HG02885 (cell line): ENCODE measurements around the gene TMPRSS11A.

Experiments
- ATAC-seq: cut with Tn5 transposase; IDR thresholded peaks from one replicate; pipeline ENCODE4 v1.9.1; 2021; ENCODE audit warnings: mild to moderate bottlenecking; ENCODE audit not compliant: unreplicated experiment, poor library complexity

TMPRSS11A gene

DNA sequence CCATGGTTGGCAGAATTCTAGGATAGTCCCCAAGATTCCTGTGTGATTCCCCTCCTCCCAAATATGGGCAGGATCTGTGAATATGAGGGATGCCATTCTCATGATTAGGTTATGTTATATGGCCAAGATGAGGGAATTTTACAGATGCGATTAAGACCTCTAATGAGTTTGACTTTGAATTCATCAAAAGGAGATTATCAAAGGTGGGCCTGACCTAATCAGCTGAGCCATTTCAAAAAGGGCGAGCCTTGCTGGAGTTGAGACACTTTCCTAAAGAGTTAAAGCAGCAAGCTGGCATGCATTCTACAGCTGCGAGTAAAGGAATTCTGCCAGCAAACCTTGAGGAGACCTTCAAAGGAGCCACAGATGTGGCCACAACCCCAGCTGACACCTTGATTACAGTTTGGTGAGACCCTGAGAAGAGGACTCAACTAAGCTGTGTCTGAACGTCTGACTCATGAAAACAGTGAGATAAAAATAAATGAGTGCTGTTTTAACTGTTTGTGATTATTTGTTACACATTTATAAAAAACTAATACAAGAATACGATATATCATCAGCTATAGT, 47.8 kb downstream of the TMPRSS11A start:
- ATAC-seq, result no peak

DNA sequence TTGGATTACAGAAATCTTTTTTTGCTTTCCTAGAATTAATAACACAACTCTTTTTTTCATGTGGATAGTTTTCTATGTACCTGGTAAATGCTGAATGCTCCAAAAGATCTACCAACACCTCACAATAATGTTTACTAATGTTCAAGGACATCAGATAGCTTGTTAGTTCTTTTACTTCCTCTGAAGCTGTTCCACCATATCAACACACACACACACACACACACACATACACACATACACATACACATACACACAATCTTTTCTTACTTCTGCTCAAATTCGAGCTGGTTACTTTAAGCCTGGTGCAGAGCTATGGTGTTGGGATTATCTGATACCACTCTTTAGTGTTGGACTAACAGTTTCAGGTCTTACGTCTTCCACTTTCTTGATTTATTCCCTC, 51.2 kb downstream of the TMPRSS11A start:
- ATAC-seq, result no peak

- no peak for ATAC-seq
Observed at GRCh38 chr4:67911638-67912037, 51.7 kb downstream of the TMPRSS11A start.

- no peak for ATAC-seq
Observed at GRCh38 chr4:67911141-67911540, 52.2 kb downstream of the TMPRSS11A start.

DNA sequence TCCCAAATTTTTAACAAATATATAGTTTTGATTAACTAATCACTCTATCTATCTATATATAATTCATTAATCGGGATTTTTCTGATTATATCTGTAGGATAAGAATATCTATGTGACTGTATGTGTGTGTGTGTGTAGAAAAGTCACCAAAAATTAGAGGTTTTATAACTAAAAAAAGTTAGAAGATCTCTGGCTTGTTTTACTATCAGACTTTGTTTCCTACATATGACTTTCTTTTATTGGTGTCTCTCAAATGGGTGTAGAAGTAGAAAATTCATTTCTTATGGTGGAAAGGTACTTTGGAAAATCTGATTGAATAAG, 52.7 kb downstream of the TMPRSS11A start:
- ATAC-seq, result no peak

GRCh38 chr4:67909905-67910584, 53.2 kb downstream of the TMPRSS11A start:
- peak; percentile 64 for ATAC-seq

- ATAC-seq, result no peak
Observed at GRCh38 chr4:67907650-67908049, 55.6 kb downstream of the TMPRSS11A start.

DNA sequence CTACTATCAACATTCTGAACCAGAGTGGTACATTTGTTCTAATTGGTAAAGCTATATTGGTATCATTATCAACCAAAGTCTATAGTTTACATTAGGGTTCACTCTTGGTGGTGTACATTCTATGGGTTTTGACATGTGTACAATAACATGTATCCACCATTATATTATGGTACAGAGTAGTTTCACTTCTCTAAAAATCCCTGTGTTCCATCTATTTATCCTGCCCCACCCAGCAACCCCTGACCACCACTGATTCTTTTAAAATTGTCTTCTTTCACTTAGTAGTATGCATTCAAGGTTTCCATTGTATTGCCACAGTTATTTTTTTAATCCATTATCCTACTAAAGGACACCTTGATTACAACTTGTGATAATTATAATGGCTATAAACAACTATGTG, 64.2 kb downstream of the TMPRSS11A start:
- ATAC-seq, result no peak

DNA sequence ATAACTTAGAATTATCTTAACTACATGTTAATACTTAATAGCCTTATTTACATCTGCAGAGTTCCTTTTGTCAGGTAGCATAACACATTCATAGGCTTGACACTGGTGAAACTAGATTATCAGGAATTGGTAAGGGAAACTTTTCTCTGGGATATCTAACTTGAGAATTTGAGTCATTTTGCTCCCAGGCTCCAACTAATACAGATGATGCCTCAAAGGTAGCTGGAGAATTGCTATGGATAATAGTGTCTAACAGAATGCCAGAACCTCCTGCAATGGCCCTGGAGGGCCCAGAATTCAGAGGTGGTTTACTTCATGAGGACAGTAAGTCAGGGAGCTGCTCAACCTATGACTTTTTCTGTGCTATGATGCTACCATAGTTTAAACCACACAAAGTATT, 65.6 kb downstream of the TMPRSS11A start:
- ATAC-seq, result no peak

DNA sequence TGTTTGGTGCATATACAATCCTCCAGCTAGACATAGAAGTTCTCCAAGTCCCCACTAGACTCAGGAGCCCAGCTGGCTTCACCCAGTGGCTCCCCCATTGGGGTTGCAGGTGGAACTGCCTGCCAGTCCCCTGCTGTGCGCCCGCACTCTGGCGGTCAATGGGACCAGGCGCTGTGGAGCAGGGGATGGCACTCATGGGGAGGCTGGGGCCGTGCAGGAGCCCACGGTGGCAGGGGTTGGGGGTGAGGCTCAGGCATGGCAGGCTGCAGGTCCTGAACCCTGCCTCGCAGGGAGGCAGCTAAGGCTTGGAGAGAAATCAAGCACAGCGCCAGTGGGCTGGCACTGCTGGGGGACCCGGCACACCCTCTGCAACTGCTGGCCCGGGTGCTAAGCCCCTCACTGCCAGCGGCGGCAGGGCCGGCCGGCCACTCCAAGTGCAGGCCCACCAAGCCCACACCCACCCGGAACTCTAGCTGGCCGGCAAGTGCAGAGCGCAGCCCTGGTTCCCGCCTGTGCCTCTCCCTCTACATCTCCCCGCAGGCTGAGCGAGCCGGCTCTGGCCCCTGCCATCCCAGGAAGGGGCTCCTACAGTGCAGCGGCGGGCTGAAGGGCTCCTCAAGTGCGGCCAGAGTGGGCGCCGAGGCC, 66.8 kb downstream of the TMPRSS11A start:
- ATAC-seq, result no peak

- ATAC-seq, result no peak
Observed at GRCh38 chr4:67894659-67895058, 68.6 kb downstream of the TMPRSS11A start.

- no peak for ATAC-seq
Observed at GRCh38 chr4:67892905-67893304, 70.4 kb downstream of the TMPRSS11A start.

DNA sequence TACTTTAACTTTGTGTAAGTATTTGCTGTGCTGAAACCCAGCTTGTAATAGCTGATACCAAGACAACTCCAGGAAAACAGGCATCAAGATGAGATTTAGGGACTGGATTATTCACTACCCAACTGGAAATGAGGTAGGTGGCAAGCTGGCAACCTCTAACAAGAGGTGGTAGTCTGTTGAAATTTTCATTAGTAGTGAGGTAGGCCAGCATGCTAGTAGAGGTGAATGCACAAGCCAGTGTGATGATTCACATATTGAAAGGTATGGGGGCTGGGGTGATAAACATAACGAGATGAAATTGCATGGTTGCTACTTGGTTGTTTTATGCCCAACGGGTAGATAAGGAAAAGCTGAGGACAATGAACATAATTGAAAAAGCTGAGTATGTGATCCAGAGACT, 71.0 kb downstream of the TMPRSS11A start:
- ATAC-seq, result no peak

DNA sequence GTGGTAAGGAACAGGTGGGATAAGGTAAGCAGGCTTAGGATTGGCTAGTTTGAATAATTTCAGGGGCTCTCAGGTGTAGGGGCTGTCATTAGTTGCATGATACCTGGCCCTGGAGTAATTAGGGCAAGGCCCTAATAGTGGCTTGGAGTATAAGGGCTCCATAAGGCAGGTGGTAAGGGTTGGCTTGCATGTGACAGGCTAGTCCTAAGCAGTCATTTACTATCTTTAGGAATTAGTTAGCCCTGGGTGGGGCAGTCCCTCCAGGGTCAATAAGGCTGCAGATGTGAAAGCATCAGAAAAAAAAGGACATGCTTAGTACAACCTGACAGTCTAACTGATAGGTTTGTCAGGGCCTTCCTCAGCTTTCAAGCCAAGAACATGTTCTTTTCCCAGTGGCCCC, 71.6 kb downstream of the TMPRSS11A start:
- no peak for ATAC-seq

DNA sequence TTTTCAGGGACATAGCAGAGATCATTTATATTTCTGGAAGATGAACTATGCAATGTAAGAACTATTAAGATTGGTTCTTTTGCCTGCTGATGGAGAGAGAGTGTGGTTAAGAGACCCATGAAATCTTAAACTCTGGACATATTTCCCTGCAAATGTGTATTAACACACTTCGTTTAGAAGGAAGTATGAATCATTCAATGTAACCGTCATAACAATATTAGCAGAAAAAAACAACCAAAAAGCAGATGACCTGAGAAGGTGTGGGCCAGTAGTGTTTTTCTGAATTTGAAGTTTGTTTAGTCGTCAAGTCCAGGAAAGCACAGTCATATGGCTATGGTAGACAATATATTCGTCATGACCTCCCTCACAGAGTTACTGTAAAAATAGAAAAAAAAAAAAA, 77.0 kb downstream of the TMPRSS11A start:
- ATAC-seq, result no peak

DNA sequence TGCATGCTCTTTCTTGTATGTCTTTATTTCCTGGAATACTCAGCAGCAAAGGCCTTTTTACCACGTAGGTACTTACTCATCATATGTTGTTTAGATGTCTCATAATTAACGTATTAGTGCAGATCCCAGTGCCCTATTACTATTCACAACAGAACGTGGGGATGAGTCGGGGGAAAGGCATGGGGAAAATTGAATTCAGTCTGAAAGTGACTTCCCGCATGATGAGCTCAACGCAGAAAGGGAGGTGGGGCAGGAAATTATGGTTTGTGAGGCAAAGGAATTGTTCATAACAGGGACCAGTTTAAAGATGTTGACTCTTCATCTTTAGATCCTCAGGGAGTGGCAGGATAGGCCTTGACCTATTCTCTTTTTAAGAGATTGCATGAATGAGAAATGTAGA, 77.5 kb downstream of the TMPRSS11A start:
- ATAC-seq, result no peak

DNA sequence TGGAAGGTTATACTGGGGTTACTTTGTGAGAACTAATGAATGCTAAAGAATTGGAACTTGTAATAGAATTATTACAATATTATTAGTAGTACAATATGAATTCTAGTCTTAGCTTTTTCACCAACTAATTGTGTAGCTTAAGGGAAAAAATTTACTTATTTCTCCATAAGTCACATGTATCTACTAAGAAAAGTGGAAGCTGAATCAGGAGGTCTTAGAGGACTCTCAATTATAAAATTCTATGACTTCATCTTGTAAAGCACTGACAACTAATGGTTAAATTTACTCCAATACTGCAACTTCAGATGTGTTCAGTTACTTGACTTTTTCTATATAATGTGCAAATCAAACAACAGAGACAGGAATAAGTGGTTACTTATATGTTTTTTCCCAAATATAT, 78.6 kb downstream of the TMPRSS11A start:
- ATAC-seq, result no peak

- no peak for ATAC-seq
Observed at GRCh38 chr4:67883902-67884301, 79.4 kb downstream of the TMPRSS11A start, which contains the start of gene TMPRSS11D. Gene TMPRSS11D, minus strand, starts transcription at chr4:67884002. Its CDS starts 69 bp downstream, at chr4:67883933.

GRCh38 chr4:67883458-67883857, 79.8 kb downstream of the TMPRSS11A start:
- ATAC-seq, result no peak

- ATAC-seq, result no peak
Observed at GRCh38 chr4:67880866-67881610, 82.3 kb downstream of the TMPRSS11A start.

- ATAC-seq, result no peak
Observed at GRCh38 chr4:67879486-67879885, 83.8 kb downstream of the TMPRSS11A start.
